SK-N-SH (cell line): ENCODE results near the gene IL5. TPM values are rescaled to one million over a fixed set of nuclear protein-coding genes. Genes with fewer than 3 reads are reported as not detected.

Experiments used
- CTCF ChIA-PET: fragments of 300-600, 350-600 bp; formaldehyde crosslinking; extraction: SDS; loops from one replicate; lab custom pipeline; 2021; lab: Yijun Ruan, JAX
- POLR2A ChIA-PET: fragments of 350-600 bp; sonication (Branson Sonifier 250); formaldehyde crosslinking; extraction: SDS; loops from one replicate; lab custom pipeline; 2020; ENCODE audit warnings: antibody characterized with exemption, inconsistent platforms; lab: Yijun Ruan, JAX
- DNase-seq: peaks from one replicate; pipeline ENCODE4 v3.0.0; 2012
- H2AFZ ChIP-seq: fragments of 200-600 bp; sonication (generic); 2 replicates; pipeline ENCODE4 v1.8.1; 2016; ENCODE audit warnings: antibody characterized with exemption, mild to moderate bottlenecking, low read depth
- H3F3A ChIP-seq: fragments of 200-600 bp; sonication (generic); replicated peaks from 2 replicates; pipeline ENCODE3; 2016; ENCODE audit warnings: antibody characterized with exemption, mild to moderate bottlenecking; ENCODE audit not compliant: insufficient read depth
- H3K27ac ChIP-seq, 2 experiments: fragments of 200-500 bp in 1 of 2; fragments of 200-600 bp in 1 of 2; sonication (Bioruptor generic) in 1 of 2; sonication (generic), shearing (Covaris generic) in 1 of 2; 2 replicates each; pipeline versions ENCODE4 v1.5.1 to v1.6.1; 2014 to 2016; ENCODE audit warnings: low read depth in 2 of 2, inconsistent platforms in 1 of 2, low read length in 1 of 2, mild to moderate bottlenecking in 1 of 2, mixed read lengths in 1 of 2
- H3K27me3 ChIP-seq: fragments of 200-600 bp; sonication (generic), shearing (Covaris generic); 2 replicates; pipeline ENCODE4 v1.6.1; 2016; ENCODE audit warnings: mixed run types; ENCODE audit not compliant: insufficient read depth
- H3K36me3 ChIP-seq, 2 experiments: fragments of 200-500 bp in 1 of 2; fragments of 200-600 bp in 1 of 2; sonication (Bioruptor generic) in 1 of 2; sonication (generic) in 1 of 2; replicated peaks in 1 of 2; 2 replicates each; pipeline versions ENCODE3 to v1.5.1; 2014 to 2016; ENCODE audit warnings: low read length in 1 of 2, mild to moderate bottlenecking in 1 of 2; ENCODE audit not compliant: insufficient read depth in 2 of 2, control insufficient read depth in 1 of 2
- H3K4me1 ChIP-seq, 2 experiments: fragments of 200-500 bp in 1 of 2; fragments of 200-600 bp in 1 of 2; sonication (Bioruptor generic) in 1 of 2; sonication (generic), shearing (Covaris generic) in 1 of 2; 2 replicates each; pipeline versions ENCODE4 v1.5.1 to v1.6.1; 2014 to 2016; ENCODE audit warnings: low read depth in 1 of 2, low read length in 1 of 2, mixed run types in 1 of 2; ENCODE audit not compliant: insufficient read depth in 2 of 2, control insufficient read depth in 1 of 2
- H3K4me2 ChIP-seq: fragments of 200-600 bp; sonication (generic), shearing (Covaris generic); 2 replicates; pipeline ENCODE4 v1.6.1; 2017; ENCODE audit warnings: mixed run types
- H3K4me3 ChIP-seq, 2 experiments: fragments of 200-500 bp in 1 of 2; fragments of 200-600 bp in 1 of 2; sonication (Bioruptor generic) in 1 of 2; sonication (generic), shearing (Covaris generic) in 1 of 2; 2 replicates each; pipeline versions ENCODE4 v1.5.1 to v1.8.1; 2014 to 2016; ENCODE audit warnings: low read depth in 2 of 2, inconsistent platforms in 1 of 2, low read length in 1 of 2, mild to moderate bottlenecking in 1 of 2, mixed read lengths in 1 of 2, moderate library complexity in 1 of 2
- H3K79me2 ChIP-seq: fragments of 200-600 bp; sonication (generic); 2 replicates; pipeline ENCODE4 v1.8.1; 2017; ENCODE audit warnings: mild to moderate bottlenecking; ENCODE audit not compliant: insufficient read depth
- H3K9ac ChIP-seq: fragments of 200-600 bp; sonication (generic); 2 replicates; pipeline ENCODE4 v1.6.1; 2017; ENCODE audit warnings: mixed run types
- H3K9me2 ChIP-seq: fragments of 200-600 bp; sonication (generic); 2 replicates; pipeline ENCODE4 v1.6.1; 2017; ENCODE audit warnings: mixed run types
- H3K9me3 ChIP-seq: fragments of 200-600 bp; sonication (generic); 2 replicates; pipeline ENCODE4 v1.6.1; 2017; ENCODE audit warnings: mixed run types, mild to moderate bottlenecking, moderate library complexity
- H4K20me1 ChIP-seq: fragments of 200-600 bp; sonication (generic); 2 replicates; pipeline ENCODE4 v1.6.1; 2017; ENCODE audit warnings: mild to moderate bottlenecking, mixed run types; ENCODE audit not compliant: insufficient read depth
- CHD2 ChIP-seq: fragments of 150-350 bp; IDR thresholded peaks from 2 replicates; pipeline ENCODE4 v1.6.1; 2018; ENCODE audit warnings: low read length; ENCODE audit not compliant: partially characterized antibody
- ELF1 ChIP-seq: IDR thresholded peaks from 2 replicates; pipeline ENCODE4 v1.4.0; 2012
- EP300 ChIP-seq, 2 experiments: IDR thresholded peaks; 2 replicates each; pipeline versions ENCODE4 v1.4.0 to v1.6.1; 2012; ENCODE audit warnings: borderline replicate concordance in 1 of 2, low read depth in 1 of 2, low read length in 1 of 2
- EZH2phosphoT487 ChIP-seq: fragments of 200-600 bp; sonication (generic); IDR thresholded peaks from 2 replicates; pipeline ENCODE4 v1.6.1; 2017; ENCODE audit warnings: low read depth, mixed run types, mild to moderate bottlenecking, antibody characterized with exemption, moderate library complexity, borderline replicate concordance
- FOSL2 ChIP-seq: IDR thresholded peaks from 2 replicates; pipeline ENCODE4 v1.4.0; 2012; ENCODE audit warnings: low read depth, mild to moderate bottlenecking, moderate library complexity, borderline replicate concordance
- GABPA ChIP-seq: IDR thresholded peaks from 2 replicates; pipeline ENCODE4 v1.4.0; 2012; ENCODE audit warnings: low read depth, mild to moderate bottlenecking
- GATA2 ChIP-seq: sonication (generic); formaldehyde crosslinking; IDR thresholded peaks from 2 replicates; pipeline ENCODE4 v1.5.0; 2020; ENCODE audit warnings: mild to moderate bottlenecking, missing genetic modification reagents
- MAX ChIP-seq: IDR thresholded peaks from 2 replicates; pipeline ENCODE4 v1.4.0; 2012; ENCODE audit warnings: low read depth
- MEF2A ChIP-seq: IDR thresholded peaks from 2 replicates; pipeline ENCODE4 v1.4.0; 2012; ENCODE audit warnings: low read depth, borderline replicate concordance
- NFIC ChIP-seq: IDR thresholded peaks from 2 replicates; pipeline ENCODE4 v1.4.0; 2012; ENCODE audit warnings: borderline replicate concordance
- POLR2AphosphoS5 ChIP-seq: IDR thresholded peaks from 2 replicates; pipeline ENCODE4 v1.6.1; 2012; ENCODE audit warnings: low read depth, low read length
- RAD21 ChIP-seq: IDR thresholded peaks from 2 replicates; pipeline ENCODE4 v1.6.1; 2012; ENCODE audit warnings: mild to moderate bottlenecking, low read length
- RXRA ChIP-seq: IDR thresholded peaks from 2 replicates; pipeline ENCODE4 v1.4.0; 2012; ENCODE audit warnings: low read depth, mild to moderate bottlenecking, borderline replicate concordance
- SIN3A ChIP-seq: IDR thresholded peaks from 2 replicates; pipeline ENCODE4 v1.6.1; 2012; ENCODE audit warnings: low read depth, mild to moderate bottlenecking, low read length, moderate library complexity, borderline replicate concordance
- SMC3 ChIP-seq: IDR thresholded peaks from 2 replicates; pipeline ENCODE4 v1.6.1; 2012; ENCODE audit warnings: low read depth, low read length, improper control_type of control experiment
- TAF1 ChIP-seq: IDR thresholded peaks from 2 replicates; pipeline ENCODE4 v1.6.1; 2012; ENCODE audit warnings: low read depth, mild to moderate bottlenecking, low read length, moderate library complexity, borderline replicate concordance
- TCF12 ChIP-seq: IDR thresholded peaks from 2 replicates; pipeline ENCODE4 v1.4.0; 2012
- USF1 ChIP-seq: IDR thresholded peaks from 2 replicates; pipeline ENCODE4 v1.4.0; 2012; ENCODE audit warnings: low read depth, borderline replicate concordance
- YY1 ChIP-seq: IDR thresholded peaks from 2 replicates; pipeline ENCODE4 v1.4.0; 2012; ENCODE audit warnings: low read depth, mild to moderate bottlenecking
- ZBTB33 ChIP-seq: IDR thresholded peaks from 2 replicates; pipeline ENCODE4 v1.4.0; 2012; ENCODE audit warnings: low read depth, borderline replicate concordance
- WGBS: methylation state at CpG from one replicate; pipeline ENCODE4 v1.1.6; 2017; ENCODE audit warnings: low lambda C conversion rate; 5-methylcytosine and 5-hydroxymethylcytosine counted together
- polyA plus RNA-seq, 3 experiments: library from polyadenylated mRNA; depleted of rRNA; stranded (reverse); fragments of >200 nt; gene quantifications; 2 replicates each; pipeline ENCODE4 v1.2.3, GENCODE V29; 2012
- TF ChIP-seq, protein P1 (sequence below): fragments of 150-350 bp; IDR thresholded peaks from 2 replicates; pipeline ENCODE4 v1.6.1; 2017; ENCODE audit warnings: antibody characterized with exemption, low read length, low read depth, borderline replicate concordance

IL5 gene
- polyA plus RNA-seq, 1 of the 3 experiments (the other 2 are of a cell fraction), result not detected

GRCh38 chr5:132528866-132529634, 14.3 kb downstream of the IL5 start:
- Histone ChIP-seq H4K20me1 (no peaks in the 10 kb centered on the region), H3K4me3 (no peak overlapping the region), H3K4me1 (peaks cover 0 to 3% of the 10 kb centered on the region in 2 experiments; a peak in 1 of 4 replicates)
- TF ChIP-seq GABPA (no peak), TAF1 (no peak), RAD21 (no peak), MEF2A (no peak), EZH2phosphoT487 (no peak), EP300 (IDR thresholded peaks at IDR 0.05; ENCODE audit: borderline replicate concordance in 1 of 2, low read depth in 1 of 2, low read length in 1 of 2) (no peak), POLR2AphosphoS5 (no peak), SMC3 (no peak), SIN3A (no peak), USF1 (no peak), ELF1 (no peak), FOSL2 (no peak), TCF12 (no peak), RXRA (no peak), YY1 (no peak), MAX (no peak)
- TF ChIP-seq, all 33 proteins: peak for 0
- ChIA-PET CTCF (interaction anchor here (1.0 to 5.1 kb wide), 5 partner anchors 13 to 293 kb away, joined by 3 to 88 read pairs (median 5); no protein-coding TSS in a partner anchor), POLR2A (no interaction called here)
- H3K27ac ChIP-seq, result no peak overlapping the region
- 54% methylated on average over 4 of the region's 6 CpGs for WGBS
- no peak overlapping the region for H3K4me2 ChIP-seq
- H3K9ac ChIP-seq, result no peak overlapping the region
- no peaks in the 10 kb centered on the region for H3K36me3 ChIP-seq
- no peak for DNase-seq
- no peak overlapping the region for H2AFZ ChIP-seq
- H3F3A ChIP-seq, result no peaks in the 10 kb centered on the region
- no peaks in the 10 kb centered on the region for H3K9me3 ChIP-seq
- H3K9me2 ChIP-seq, result no peaks in the 10 kb centered on the region
- no peaks in the 10 kb centered on the region for H3K79me2 ChIP-seq
- no peaks in the 10 kb centered on the region; the same call in 1 of the 2 replicates for H3K27me3 ChIP-seq

DNA sequence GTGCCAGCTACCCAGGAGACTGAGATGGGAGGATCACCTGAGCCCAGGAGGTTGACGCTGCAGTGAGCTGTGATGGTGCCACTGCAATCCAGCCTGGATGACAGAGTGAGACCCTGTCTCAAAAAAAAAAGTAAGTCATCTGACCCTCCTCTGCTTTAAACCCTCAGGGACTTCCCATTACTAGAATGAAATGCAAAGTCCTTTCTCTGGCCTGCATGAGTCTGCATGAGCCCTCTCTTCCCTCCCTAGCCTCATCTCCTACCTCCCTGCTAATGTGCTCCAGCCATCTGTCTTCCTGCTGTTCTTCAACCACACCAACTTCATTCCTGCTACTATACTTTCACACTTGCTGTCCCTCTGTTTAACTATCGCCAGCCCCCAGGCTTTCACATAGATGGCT, 15.3 kb downstream of the IL5 start:
- DNase-seq, result no peak
- peaks cover 0 to 3% of the 10 kb centered on the region in 2 experiments; a peak in 1 of 4 replicates for H3K4me1 ChIP-seq
- no peaks in the 10 kb centered on the region for H3K36me3 ChIP-seq
- no peak overlapping the region for H3K9ac ChIP-seq
- H3K27ac ChIP-seq, result no peak overlapping the region
- WGBS, result 76% methylated on average over 1 of the region's 2 CpGs
- ChIA-PET CTCF (interaction anchor here (1.1 to 5.1 kb wide), 16 partner anchors 10 to 301 kb away, joined by 3 to 88 read pairs (median 16); partner anchors contain the start of genes CCNI2, SHROOM1 and SOWAHA), POLR2A (no interaction called here)
- no peaks in the 10 kb centered on the region for H3K79me2 ChIP-seq
- H3K4me2 ChIP-seq, result no peak overlapping the region
- no peak overlapping the region for H2AFZ ChIP-seq
- no peak for TF ChIP-seq FOSL2
- no peak for TF ChIP-seq GATA2 (CRISPR knock-in tag)
- TF ChIP-seq POLR2AphosphoS5, result no peak
- TF ChIP-seq NFIC, result no peak
- no peak for TF ChIP-seq SIN3A
- TF ChIP-seq YY1, result no peak
- no peak for TF ChIP-seq MEF2A
- no peak for TF ChIP-seq ZBTB33
- no peak for TF ChIP-seq RAD21
- no peak for TF ChIP-seq USF1
- TF ChIP-seq CHD2, result no peak
- TF ChIP-seq, protein P1, sequence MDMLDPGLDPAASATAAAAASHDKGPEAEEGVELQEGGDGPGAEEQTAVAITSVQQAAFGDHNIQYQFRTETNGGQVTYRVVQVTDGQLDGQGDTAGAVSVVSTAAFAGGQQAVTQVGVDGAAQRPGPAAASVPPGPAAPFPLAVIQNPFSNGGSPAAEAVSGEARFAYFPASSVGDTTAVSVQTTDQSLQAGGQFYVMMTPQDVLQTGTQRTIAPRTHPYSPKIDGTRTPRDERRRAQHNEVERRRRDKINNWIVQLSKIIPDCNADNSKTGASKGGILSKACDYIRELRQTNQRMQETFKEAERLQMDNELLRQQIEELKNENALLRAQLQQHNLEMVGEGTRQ, result no peak
- no peaks in the 10 kb centered on the region; the same call in 1 of the 2 replicates for H3K27me3 ChIP-seq
- H3F3A ChIP-seq, result no peaks in the 10 kb centered on the region
- no peaks in the 10 kb centered on the region for H3K9me3 ChIP-seq
- H3K9me2 ChIP-seq, result no peaks in the 10 kb centered on the region
- H3K4me3 ChIP-seq, result no peak overlapping the region
- H4K20me1 ChIP-seq, result no peaks in the 10 kb centered on the region
